Panc1 (cell line): ENCODE results near the gene TMTC1. TPM values are rescaled to one million over a fixed set of nuclear protein-coding genes. Genes with fewer than 3 reads are reported as not detected.

Experiments
- ATAC-seq: fragments of 200-7000 bp; cut with Tn5 transposase; 2 replicates; pipeline ENCODE4 v1.9.1; 2020; ENCODE audit warnings: mild to moderate bottlenecking, moderate library complexity
- BruUV-seq: library from RNA; stranded (reverse); fragments of 400-500 nt; replicated peaks from 2 replicates; lab custom pipeline; 2021; lab: Mats Ljungman, UMichigan
- CTCF ChIA-PET: fragments of 300-600 bp; sonication (Branson Sonifier 250); formaldehyde crosslinking; loops from one replicate; lab custom pipeline; 2022; ENCODE audit warnings: antibody characterized with exemption; lab: Charles Lee
- POLR2A ChIA-PET: fragments of 300-600 bp; sonication (Branson Sonifier 250); formaldehyde crosslinking; loops from one replicate; lab custom pipeline; 2022; ENCODE audit warnings: antibody characterized with exemption; lab: Charles Lee
- DNase-seq: peaks from one replicate; pipeline ENCODE4 v3.0.0-alpha.2; 2010; ENCODE audit warnings: low read depth, low spot score
- H3K27ac ChIP-seq: 2 replicates; pipeline ENCODE4 v1.5.1; 2011; ENCODE audit warnings: mild to moderate bottlenecking, low read length, inconsistent platforms
- H3K27me3 ChIP-seq: fragments of 200-500 bp; sonication (Bioruptor generic); 2 replicates; pipeline ENCODE4 v1.6.0; 2014; ENCODE audit warnings: low read length, inconsistent platforms; ENCODE audit not compliant: control insufficient read depth, insufficient read depth
- H3K36me3 ChIP-seq: fragments of 200-500 bp; sonication (Bioruptor generic); 2 replicates; pipeline ENCODE4 v1.5.1; 2014; ENCODE audit warnings: inconsistent platforms, mild to moderate bottlenecking, low read length, moderate library complexity; ENCODE audit not compliant: control insufficient read depth, insufficient read depth
- H3K4me1 ChIP-seq: 2 replicates; pipeline ENCODE4 v1.5.1; 2011; ENCODE audit warnings: inconsistent platforms, mild to moderate bottlenecking, low read length, moderate library complexity; ENCODE audit not compliant: control insufficient read depth, insufficient read depth
- H3K4me3 ChIP-seq, 2 experiments: 2 replicates each; pipeline ENCODE4 v1.5.1; 2011 to 2012; ENCODE audit warnings: low read depth in 2 of 2, low read length in 2 of 2, mild to moderate bottlenecking in 2 of 2, inconsistent platforms in 1 of 2, moderate library complexity in 1 of 2
- H3K9me3 ChIP-seq: fragments of 200-500 bp; sonication (Bioruptor generic); 2 replicates; pipeline ENCODE4 v1.5.1; 2014; ENCODE audit warnings: low read depth, mild to moderate bottlenecking, inconsistent platforms, low read length, moderate library complexity; ENCODE audit not compliant: control insufficient read depth, insufficient read depth
- CTCF ChIP-seq: fragments of 450-650 bp; IDR thresholded peaks from 2 replicates; pipeline ENCODE4 v1.5.1; 2017; ENCODE audit warnings: mild to moderate bottlenecking
- POLR2AphosphoS5 ChIP-seq: IDR thresholded peaks from 2 replicates; pipeline ENCODE4 v1.6.1; 2012; ENCODE audit warnings: mild to moderate bottlenecking, low read depth, low read length, moderate library complexity
- SIN3A ChIP-seq: IDR thresholded peaks from 2 replicates; pipeline ENCODE4 v1.6.1; 2012; ENCODE audit warnings: low read depth, mild to moderate bottlenecking, low read length, moderate library complexity, borderline replicate concordance; ENCODE audit not compliant: insufficient read depth
- TCF7L2 ChIP-seq: IDR thresholded peaks from 2 replicates; pipeline ENCODE4 v1.6.1; 2011; ENCODE audit warnings: mild to moderate bottlenecking, low read depth, low read length, inconsistent platforms
- in situ Hi-C: cut with HindIII; loops from 2 replicates; pipeline ENCODE4 v1.10.0; 2016; ENCODE audit warnings: low sequenced_read_pairs, low pct_unique_long_range_greater_than_20kb
- intact Hi-C: fragments of 100-400 bp; cut with micrococcal nuclease; formaldehyde crosslinking; loops from one replicate; pipeline ENCODE4 v1.10.0; 2022; ENCODE audit not compliant: unreplicated experiment
- total RNA-seq: library from RNA; stranded (reverse); gene quantifications from one replicate; pipeline ENCODE4 v1.2.1, GENCODE V29; 2021; ENCODE audit not compliant: unreplicated experiment
- TF ChIP-seq, protein P1 (sequence below), 2 experiments: IDR thresholded peaks; 2 replicates each; pipeline ENCODE4 v1.6.1; 2011 to 2012; ENCODE audit warnings: low read depth in 2 of 2, control low read depth in 1 of 2, low read length in 1 of 2, mild to moderate bottlenecking in 1 of 2, moderate library complexity in 1 of 2; ENCODE audit not compliant: insufficient read depth in 1 of 2

Gene TMTC1
- total RNA-seq, 1 experiment from 2014 or later, result 0.28 TPM

- in situ Hi-C loops (no loop called here), intact Hi-C loops (no loop called here)
- Histone ChIP-seq H3K36me3 (no peaks in the 10 kb centered on the region), H3K27ac (no peak overlapping the region), H3K9me3 (no peaks in the 10 kb centered on the region; the same call in 1 of the 2 replicates), H3K27me3 (no peaks in the 10 kb centered on the region), H3K4me1 (no peaks in the 10 kb centered on the region), H3K4me3 (no peak overlapping the region)
- TF ChIP-seq SIN3A (no peak), CTCF (no peak), POLR2AphosphoS5 (no peak), TCF7L2 (no peak)
- TF ChIP-seq, protein P1, sequence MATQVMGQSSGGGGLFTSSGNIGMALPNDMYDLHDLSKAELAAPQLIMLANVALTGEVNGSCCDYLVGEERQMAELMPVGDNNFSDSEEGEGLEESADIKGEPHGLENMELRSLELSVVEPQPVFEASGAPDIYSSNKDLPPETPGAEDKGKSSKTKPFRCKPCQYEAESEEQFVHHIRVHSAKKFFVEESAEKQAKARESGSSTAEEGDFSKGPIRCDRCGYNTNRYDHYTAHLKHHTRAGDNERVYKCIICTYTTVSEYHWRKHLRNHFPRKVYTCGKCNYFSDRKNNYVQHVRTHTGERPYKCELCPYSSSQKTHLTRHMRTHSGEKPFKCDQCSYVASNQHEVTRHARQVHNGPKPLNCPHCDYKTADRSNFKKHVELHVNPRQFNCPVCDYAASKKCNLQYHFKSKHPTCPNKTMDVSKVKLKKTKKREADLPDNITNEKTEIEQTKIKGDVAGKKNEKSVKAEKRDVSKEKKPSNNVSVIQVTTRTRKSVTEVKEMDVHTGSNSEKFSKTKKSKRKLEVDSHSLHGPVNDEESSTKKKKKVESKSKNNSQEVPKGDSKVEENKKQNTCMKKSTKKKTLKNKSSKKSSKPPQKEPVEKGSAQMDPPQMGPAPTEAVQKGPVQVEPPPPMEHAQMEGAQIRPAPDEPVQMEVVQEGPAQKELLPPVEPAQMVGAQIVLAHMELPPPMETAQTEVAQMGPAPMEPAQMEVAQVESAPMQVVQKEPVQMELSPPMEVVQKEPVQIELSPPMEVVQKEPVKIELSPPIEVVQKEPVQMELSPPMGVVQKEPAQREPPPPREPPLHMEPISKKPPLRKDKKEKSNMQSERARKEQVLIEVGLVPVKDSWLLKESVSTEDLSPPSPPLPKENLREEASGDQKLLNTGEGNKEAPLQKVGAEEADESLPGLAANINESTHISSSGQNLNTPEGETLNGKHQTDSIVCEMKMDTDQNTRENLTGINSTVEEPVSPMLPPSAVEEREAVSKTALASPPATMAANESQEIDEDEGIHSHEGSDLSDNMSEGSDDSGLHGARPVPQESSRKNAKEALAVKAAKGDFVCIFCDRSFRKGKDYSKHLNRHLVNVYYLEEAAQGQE (IDR thresholded peaks at IDR 0.05; ENCODE audit: insufficient read depth in 1 of 2, low read depth in 2 of 2, low read length in 1 of 2), result no peak
- no peak for DNase-seq
- no TSS peak for BruUV-seq
- POLR2A ChIA-PET, result no interaction called here
- CTCF ChIA-PET, result no interaction called here
- no peak for ATAC-seq
These were observed 12.0 kb downstream of the TMTC1 start for GRCh38 chr12:29771786-29772185.

DNA sequence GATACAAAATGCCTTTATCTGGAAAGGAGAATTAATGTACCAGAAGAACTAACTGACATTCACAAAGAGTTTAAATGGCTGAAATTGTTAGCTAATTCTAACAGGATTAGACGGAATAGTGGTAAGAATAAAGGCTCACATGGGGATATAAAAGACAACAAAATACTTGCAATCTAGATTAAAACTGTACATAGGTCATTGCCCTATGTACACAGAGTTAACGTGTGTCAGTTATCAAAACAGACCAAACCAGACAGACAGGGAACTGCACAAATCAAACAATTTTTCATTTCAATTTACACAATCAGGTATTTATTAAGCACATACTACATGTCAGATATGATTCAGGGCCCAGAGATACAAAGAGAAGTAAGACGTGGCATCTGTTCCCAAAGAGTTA, 12.6 kb downstream of the TMTC1 start:
- Histone ChIP-seq H3K4me3 (no peak overlapping the region), H3K27me3 (no peaks in the 10 kb centered on the region), H3K4me1 (no peaks in the 10 kb centered on the region), H3K27ac (no peak overlapping the region), H3K9me3 (no peaks in the 10 kb centered on the region; the same call in 1 of the 2 replicates), H3K36me3 (no peaks in the 10 kb centered on the region)
- DNase-seq (no peak), ATAC-seq (no peak)
- CTCF ChIA-PET, result no interaction called here
- no TSS peak for BruUV-seq
- TF ChIP-seq, protein P1 (IDR thresholded peaks at IDR 0.05; ENCODE audit: insufficient read depth in 1 of 2, low read depth in 2 of 2, low read length in 1 of 2), result no peak
- TF ChIP-seq TCF7L2 (no peak), CTCF (no peak), POLR2AphosphoS5 (no peak), SIN3A (no peak)
- POLR2A ChIA-PET, result no interaction called here
- in situ Hi-C loops, result no loop called here
- intact Hi-C loops, result no loop called here
